ENCODE data around the gene SPDYE5.
"Not testable (repeated sequence)": the region's sequence is repeated elsewhere in the genome, so short reads cannot be mapped to it uniquely, and the experiment has no call there.

DNA sequence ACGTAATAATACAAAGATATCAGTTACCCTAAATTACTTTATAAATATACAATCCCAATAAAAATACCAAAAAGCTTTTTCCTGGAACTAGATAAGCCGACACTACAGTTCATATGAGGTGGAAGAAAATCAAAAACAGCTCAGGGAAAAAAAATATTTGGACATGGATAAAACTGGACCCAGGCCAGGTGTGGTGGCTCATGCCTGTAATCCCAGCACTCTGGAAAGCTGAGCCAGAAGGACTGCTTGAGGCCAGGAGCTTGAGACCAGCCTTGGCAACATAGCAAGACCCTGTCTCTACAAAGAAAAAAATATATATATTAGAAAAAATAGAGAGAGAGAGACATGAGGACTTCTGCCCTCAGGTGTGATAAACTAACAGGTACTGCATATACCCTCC lies 26.7 kb downstream of the SPDYE5 start:
- not testable (repeated sequence) for TF ChIP-seq GABPA (tag; conservative IDR thresholded peaks at IDR 0.05; ENCODE audit: low read depth); SP1 (CRISPR knock-in tag; IDR thresholded peaks at IDR 0.05); TCF7 (IDR thresholded peaks at IDR 0.05; ENCODE audit: borderline replicate concordance); RAD51 (IDR thresholded peaks at IDR 0.05; ENCODE audit: borderline replicate concordance, low read depth); POLR2AphosphoS5 (IDR thresholded peaks at IDR 0.05; ENCODE audit: control insufficient read depth, insufficient read depth, low read depth, low read length); USF1 (CRISPR knock-in tag; IDR thresholded peaks at IDR 0.05); MAX (CRISPR knock-in tag; IDR thresholded peaks at IDR 0.05); NR2C2 (CRISPR knock-in tag; IDR thresholded peaks at IDR 0.05); NR2C2 (tag; IDR thresholded peaks at IDR 0.05); PHF8 (IDR thresholded peaks at IDR 0.05; ENCODE audit: borderline replicate concordance, low read length); CTCF (IDR thresholded peaks at IDR 0.05 in 2 of 3, conservative IDR thresholded peaks at IDR 0.05 in 1 of 3; ENCODE audit: insufficient read depth in 2 of 3, low read depth in 1 of 3, low read length in 3 of 3); MYC (IDR thresholded peaks at IDR 0.05; ENCODE audit: low read depth, low read length); MYC (CRISPR knock-in tag; IDR thresholded peaks at IDR 0.05; ENCODE audit: borderline replicate concordance, low read depth); POLR2A (conservative IDR thresholded peaks at IDR 0.05); YY1 (IDR thresholded peaks at IDR 0.05; ENCODE audit: borderline replicate concordance in 1 of 3, control insufficient read depth in 1 of 3, extremely low read depth in 1 of 3, insufficient read depth in 3 of 3, insufficient read length in 1 of 3, insufficient replicate concordance in 2 of 3, low read depth in 1 of 3, low read length in 2 of 3)
- TF ChIP-seq, protein P1, sequence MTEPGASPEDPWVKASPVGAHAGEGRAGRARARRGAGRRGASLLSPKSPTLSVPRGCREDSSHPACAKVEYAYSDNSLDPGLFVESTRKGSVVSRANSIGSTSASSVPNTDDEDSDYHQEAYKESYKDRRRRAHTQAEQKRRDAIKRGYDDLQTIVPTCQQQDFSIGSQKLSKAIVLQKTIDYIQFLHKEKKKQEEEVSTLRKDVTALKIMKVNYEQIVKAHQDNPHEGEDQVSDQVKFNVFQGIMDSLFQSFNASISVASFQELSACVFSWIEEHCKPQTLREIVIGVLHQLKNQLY (CRISPR knock-in tag; conservative IDR thresholded peaks at IDR 0.05): not testable (repeated sequence)

All from K562 (cell line).